ENCODE results near the gene CYP4F3.

DNA sequence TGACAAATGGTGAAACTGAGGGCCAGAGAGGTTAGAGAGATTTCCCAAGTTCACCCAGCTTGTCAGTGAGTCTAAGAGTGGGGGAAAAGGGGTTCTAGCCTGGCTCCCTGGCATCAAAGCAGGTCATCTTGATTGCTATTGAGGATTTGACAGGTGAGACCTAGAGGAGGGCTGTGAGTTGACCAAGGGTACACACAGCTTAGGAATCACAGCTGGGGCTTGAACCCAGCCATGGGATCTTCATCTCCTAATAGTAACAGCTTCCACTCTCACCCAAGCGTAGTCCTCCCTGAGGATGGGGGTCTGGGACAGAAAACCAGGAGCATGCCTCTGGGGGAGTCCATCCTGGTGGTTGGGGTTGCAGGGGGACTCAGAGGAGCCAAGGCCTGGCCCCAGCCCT lies 18.9 kb upstream of the CYP4F3 start:
- TF ChIP-seq EZH2 (IDR thresholded peaks at IDR 0.05) (no peak), POLR2AphosphoS5 (IDR thresholded peaks at IDR 0.05; ENCODE audit: borderline replicate concordance, low read depth, low read length) (no peak)

Data from SK-N-MC (cell line).